SH-SY5Y (cell line): ENCODE data around the gene SRGAP2B.
"Not testable (repeated sequence)": the region's sequence is repeated elsewhere in the genome, so short reads cannot be mapped to it uniquely, and the experiment has no call there.

Source experiments
- GATA2 ChIP-seq: IDR thresholded peaks from 2 replicates; pipeline ENCODE4 v1.6.1; 2011; ENCODE audit warnings: mild to moderate bottlenecking, low read depth, low read length
- GATA3 ChIP-seq: IDR thresholded peaks from 2 replicates; pipeline ENCODE4 v1.6.1; 2011; ENCODE audit warnings: low read depth, mild to moderate bottlenecking, low read length, moderate library complexity

SRGAP2B gene

GRCh38 chr1:145095284-145096057 is at the start of gene SRGAP2B, which contains the start of gene FAM72D:
Gene SRGAP2B (minus strand): TSS chr1:145095328. CDS start chr1:145092901, 2,427 bp downstream.
Gene FAM72D (plus strand): TSS chr1:145095974. CDS start chr1:145096848, 874 bp downstream.
- TF ChIP-seq GATA2, GATA3: not testable (repeated sequence)
